OCI-M2 (cell line): ENCODE results near the gene SAP30BP.

Experiments used
- DNase-seq: peaks from one replicate; lab custom pipeline; 2025; ENCODE audit not compliant: unreplicated experiment; lab: John Stamatoyannopoulos, UW

Gene SAP30BP

GRCh38 chr17:75666959-75667790, at the start of gene SAP30BP, which contains the start of gene RECQL5:
Gene SAP30BP, plus strand, starts transcription at chr17:75667338. Its CDS starts 35 bp downstream, at chr17:75667373.
Gene RECQL5, minus strand, starts transcription at chr17:75667154. Its CDS starts 597 bp downstream, at chr17:75666557.
- DNase-seq, result peak; percentile 65

GRCh38 chr17:75617675-75618074, 49.5 kb upstream of the SAP30BP start:
- DNase-seq, result no peak

- DNase-seq, result no peak
These were observed 47.4 kb upstream of the SAP30BP start for GRCh38 chr17:75619506-75620431.

GRCh38 chr17:75621489-75621888, 45.6 kb upstream of the SAP30BP start:
- DNase-seq, result no peak

GRCh38 chr17:75622076-75622475, 45.1 kb upstream of the SAP30BP start:
- DNase-seq, result no peak

- no peak for DNase-seq
These were observed 44.3 kb upstream of the SAP30BP start for GRCh38 chr17:75622771-75623273.

GRCh38 chr17:75623386-75623785, 43.8 kb upstream of the SAP30BP start:
- no peak for DNase-seq

- DNase-seq, result no peak
These were observed 43.1 kb upstream of the SAP30BP start for GRCh38 chr17:75624021-75624420.

- no peak for DNase-seq
These were observed 42.3 kb upstream of the SAP30BP start for GRCh38 chr17:75624714-75625345.

GRCh38 chr17:75625813-75626486, 41.2 kb upstream of the SAP30BP start:
- no peak for DNase-seq

- no peak for DNase-seq
These were observed 40.6 kb upstream of the SAP30BP start for GRCh38 chr17:75626496-75627038.

GRCh38 chr17:75627094-75627493, 40.0 kb upstream of the SAP30BP start:
- DNase-seq, result no peak

- no peak for DNase-seq
These were observed 38.7 kb upstream of the SAP30BP start for GRCh38 chr17:75628425-75628824.

- DNase-seq, result no peak
These were observed 38.0 kb upstream of the SAP30BP start for GRCh38 chr17:75629157-75629556.

- no peak for DNase-seq
These were observed 36.8 kb upstream of the SAP30BP start for GRCh38 chr17:75630071-75630917.

GRCh38 chr17:75631353-75631752, 35.8 kb upstream of the SAP30BP start:
- DNase-seq, result no peak

GRCh38 chr17:75632428-75632827, 34.7 kb upstream of the SAP30BP start:
- DNase-seq, result no peak

- no peak for DNase-seq
These were observed 34.2 kb upstream of the SAP30BP start, which contains the start of gene SMIM5 for GRCh38 chr17:75632863-75633485. Gene SMIM5, plus strand, starts transcription at chr17:75633434. Its CDS starts 6,768 bp downstream, at chr17:75640202.
